ENCODE results near the gene LCN12. TPM values are rescaled to one million over a fixed set of nuclear protein-coding genes. Genes with fewer than 3 reads are reported as not detected.

LCN12 gene
- total RNA-seq, 1 experiment from 2014 or later, result 2.1 TPM

DNA sequence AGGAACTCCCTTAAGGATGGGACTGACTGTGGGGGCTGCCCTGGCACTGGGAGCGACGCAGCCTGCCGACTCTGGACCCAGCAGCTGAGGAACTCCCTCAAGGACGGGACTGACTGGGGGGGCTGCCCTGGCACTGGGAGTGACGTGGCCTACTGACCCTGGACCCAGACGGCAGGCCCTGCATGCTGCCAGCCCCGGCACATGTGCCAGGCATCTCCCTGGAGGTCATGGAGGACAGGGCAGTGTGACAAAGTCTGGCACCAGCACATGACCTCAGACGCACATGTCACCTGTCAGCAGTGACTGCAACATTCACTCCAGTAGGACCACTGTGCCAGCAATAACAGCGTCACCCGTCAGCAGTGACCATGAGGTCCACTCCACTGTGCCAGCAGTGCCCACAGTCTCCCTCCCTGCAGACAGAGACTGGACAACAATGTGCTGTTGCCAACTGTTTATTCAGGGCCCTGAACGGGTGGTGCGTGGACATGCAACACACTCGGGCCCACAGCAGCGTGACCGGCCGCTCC lies 12.0 kb upstream of the LCN12 start:
- Histone ChIP-seq H3K9ac (ENCODE audit: extremely low read depth, insufficient read length, low read length) (no peak overlapping the region), H2BK15ac (ENCODE audit: low read depth, low read length) (no peak overlapping the region), H2BK120ac (ENCODE audit: low read depth, low read length, poor library complexity, severe bottlenecking) (no peak overlapping the region), H3K4me1 (ENCODE audit: insufficient read depth, low read length) (no peaks in the 10 kb centered on the region), H3K4me2 (ENCODE audit: insufficient read depth, insufficient read length, low read length) (no peak overlapping the region), H4K5ac (ENCODE audit: insufficient read length, low read depth, low read length) (no peak overlapping the region), H3K18ac (ENCODE audit: insufficient read length, low read depth, low read length) (no peak overlapping the region), H3K14ac (ENCODE audit: insufficient read depth, low read length) (no peak overlapping the region), H3K23me2 (ENCODE audit: insufficient read length, low read depth, low read length, poor library complexity, severe bottlenecking) (peaks cover 3% of the 10 kb centered on the region), H3K79me2 (ENCODE audit: insufficient read depth, low read length) (no peaks in the 10 kb centered on the region), H3K56ac (ENCODE audit: insufficient read length, low read depth, low read length) (no peak overlapping the region), H4K8ac (replicated peaks; ENCODE audit: insufficient read length, low read depth, low read length) (no peak overlapping the region), H3K27ac (ENCODE audit: insufficient read length, low read depth, low read length) (no peak overlapping the region), H2AK5ac (ENCODE audit: insufficient read length, low read length) (no peak overlapping the region), H3K27me3 (ENCODE audit: insufficient read depth, low read length) (no peaks in the 10 kb centered on the region), H2AFZ (ENCODE audit: low read length) (no peak overlapping the region), H4K91ac (ENCODE audit: insufficient read length, low read depth, low read length) (no peak overlapping the region), H2BK20ac (ENCODE audit: low read depth, low read length, poor library complexity, severe bottlenecking) (no peak overlapping the region), H3K23ac (ENCODE audit: insufficient read length, low read depth, low read length) (no peak overlapping the region), H2BK12ac (ENCODE audit: insufficient read length, low read depth, low read length) (no peak overlapping the region), H2BK5ac (ENCODE audit: insufficient read length, low read length) (no peak overlapping the region), H4K20me1 (ENCODE audit: control insufficient read depth, insufficient read depth, insufficient read length) (no peaks in the 10 kb centered on the region), H3K4ac (ENCODE audit: low read depth, low read length) (no peak overlapping the region), H3K9me3 (ENCODE audit: control insufficient read depth, low read depth, low read length) (no peaks in the 10 kb centered on the region), H3K79me1 (ENCODE audit: insufficient read depth, low read depth, low read length, poor library complexity, severe bottlenecking) (no peaks in the 10 kb centered on the region), H3T11ph (ENCODE audit: low read length) (no peak overlapping the region)
- Mint-ChIP-seq H3K27ac (no peak overlapping the region), H3K4me1 (peaks cover 8% of the 10 kb centered on the region in 2 experiments), H3K27me3 (ENCODE audit: low read depth) (peaks cover 3% of the 10 kb centered on the region; the same call in 1 of the 2 replicates), H3K36me3 (ENCODE audit: insufficient read depth in 1 of 3, low read depth in 3 of 3) (peaks cover 2 to 61% (median 38%) of the 10 kb centered on the region in 3 experiments; a peak in 5 of 7 replicates), H3K4me3 (no peak overlapping the region), H3K9me3 (no peaks in the 10 kb centered on the region)
- no CpG with 5 or more reads among the region's 16 CpGs for WGBS (ENCODE audit: extremely low coverage, insufficient read length, low lambda C conversion rate)
- DNase-seq, result no peak
- TF ChIP-seq, protein P1, sequence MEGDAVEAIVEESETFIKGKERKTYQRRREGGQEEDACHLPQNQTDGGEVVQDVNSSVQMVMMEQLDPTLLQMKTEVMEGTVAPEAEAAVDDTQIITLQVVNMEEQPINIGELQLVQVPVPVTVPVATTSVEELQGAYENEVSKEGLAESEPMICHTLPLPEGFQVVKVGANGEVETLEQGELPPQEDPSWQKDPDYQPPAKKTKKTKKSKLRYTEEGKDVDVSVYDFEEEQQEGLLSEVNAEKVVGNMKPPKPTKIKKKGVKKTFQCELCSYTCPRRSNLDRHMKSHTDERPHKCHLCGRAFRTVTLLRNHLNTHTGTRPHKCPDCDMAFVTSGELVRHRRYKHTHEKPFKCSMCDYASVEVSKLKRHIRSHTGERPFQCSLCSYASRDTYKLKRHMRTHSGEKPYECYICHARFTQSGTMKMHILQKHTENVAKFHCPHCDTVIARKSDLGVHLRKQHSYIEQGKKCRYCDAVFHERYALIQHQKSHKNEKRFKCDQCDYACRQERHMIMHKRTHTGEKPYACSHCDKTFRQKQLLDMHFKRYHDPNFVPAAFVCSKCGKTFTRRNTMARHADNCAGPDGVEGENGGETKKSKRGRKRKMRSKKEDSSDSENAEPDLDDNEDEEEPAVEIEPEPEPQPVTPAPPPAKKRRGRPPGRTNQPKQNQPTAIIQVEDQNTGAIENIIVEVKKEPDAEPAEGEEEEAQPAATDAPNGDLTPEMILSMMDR (conservative IDR thresholded peaks at IDR 0.05), result no peak
